Thyroid gland (tissue), 4 donors: ENCODE measurements around the gene AMZ2.

ENCODE experiments used
- POLR2A ChIP-seq, 2 donors: fragments of 450-650 bp; IDR thresholded peaks; one replicate each; pipeline ENCODE4 v1.6.1; 2017; ENCODE audit warnings: antibody characterized with exemption in 2 of 2, mild to moderate bottlenecking in 2 of 2, moderate library complexity in 1 of 2
- TF ChIP-seq, protein P1 (sequence below), 6 experiments: fragments of 200-600 bp in 3 of 6; fragments of 450-650 bp in 3 of 6; sonication (generic) in 3 of 6; IDR thresholded peaks; one replicate each; pipeline ENCODE4 v1.5.1; 2016 to 2019; ENCODE audit warnings: antibody characterized with exemption in 6 of 6, mild to moderate bottlenecking in 2 of 6, inconsistent platforms in 1 of 6, moderate library complexity in 1 of 6

DNA sequence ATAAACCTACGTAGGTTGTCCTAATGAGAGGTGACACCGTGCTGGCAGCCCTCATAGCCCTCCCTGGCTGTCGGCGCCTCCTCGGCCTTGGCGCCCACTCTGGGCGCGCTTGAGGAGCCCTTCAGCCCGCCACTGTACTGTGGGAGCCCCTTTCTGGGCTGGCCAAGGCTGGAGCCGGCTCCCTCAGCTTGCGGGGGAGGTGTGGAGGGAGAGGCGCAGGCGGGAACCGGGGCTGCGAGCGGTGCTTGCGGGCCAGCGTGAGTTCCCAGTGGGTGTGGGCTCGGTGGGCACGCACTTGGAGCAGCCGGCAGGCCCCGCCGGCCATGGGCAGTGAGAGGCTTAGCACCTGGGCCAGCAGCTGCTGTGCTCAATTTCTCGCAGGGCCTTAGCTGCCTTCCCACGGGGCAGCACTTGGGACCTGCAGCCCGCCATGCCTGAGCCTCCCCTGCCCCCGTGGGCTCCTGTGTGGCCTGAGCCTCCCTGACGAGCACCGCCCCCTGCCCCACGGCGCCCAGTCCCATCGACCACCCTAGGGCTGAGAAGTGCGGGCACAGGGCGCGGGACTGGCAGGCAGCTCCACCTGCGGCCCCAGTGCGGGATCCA lies 40.1 kb upstream of the AMZ2 start:
- TF ChIP-seq, protein P1, sequence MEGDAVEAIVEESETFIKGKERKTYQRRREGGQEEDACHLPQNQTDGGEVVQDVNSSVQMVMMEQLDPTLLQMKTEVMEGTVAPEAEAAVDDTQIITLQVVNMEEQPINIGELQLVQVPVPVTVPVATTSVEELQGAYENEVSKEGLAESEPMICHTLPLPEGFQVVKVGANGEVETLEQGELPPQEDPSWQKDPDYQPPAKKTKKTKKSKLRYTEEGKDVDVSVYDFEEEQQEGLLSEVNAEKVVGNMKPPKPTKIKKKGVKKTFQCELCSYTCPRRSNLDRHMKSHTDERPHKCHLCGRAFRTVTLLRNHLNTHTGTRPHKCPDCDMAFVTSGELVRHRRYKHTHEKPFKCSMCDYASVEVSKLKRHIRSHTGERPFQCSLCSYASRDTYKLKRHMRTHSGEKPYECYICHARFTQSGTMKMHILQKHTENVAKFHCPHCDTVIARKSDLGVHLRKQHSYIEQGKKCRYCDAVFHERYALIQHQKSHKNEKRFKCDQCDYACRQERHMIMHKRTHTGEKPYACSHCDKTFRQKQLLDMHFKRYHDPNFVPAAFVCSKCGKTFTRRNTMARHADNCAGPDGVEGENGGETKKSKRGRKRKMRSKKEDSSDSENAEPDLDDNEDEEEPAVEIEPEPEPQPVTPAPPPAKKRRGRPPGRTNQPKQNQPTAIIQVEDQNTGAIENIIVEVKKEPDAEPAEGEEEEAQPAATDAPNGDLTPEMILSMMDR (IDR thresholded peaks at IDR 0.05) = no peak
- TF ChIP-seq POLR2A (IDR thresholded peaks at IDR 0.05) = no peak
